ENCODE data around the gene RBM8A.
A peak's percentile ranks its signal among the peaks of the same experiment; 100 is the strongest.

The RBM8A gene

GRCh38 chr1:145916745-145917144 is 10.5 kb downstream of the RBM8A start:
- DNase-seq (ENCODE audit: insufficient read length, low spot score) (no peak), FAIRE-seq (no peak)
- TF ChIP-seq POLR2A (IDR thresholded peaks at IDR 0.05; ENCODE audit: low read depth, low read length), result no peak

DNA sequence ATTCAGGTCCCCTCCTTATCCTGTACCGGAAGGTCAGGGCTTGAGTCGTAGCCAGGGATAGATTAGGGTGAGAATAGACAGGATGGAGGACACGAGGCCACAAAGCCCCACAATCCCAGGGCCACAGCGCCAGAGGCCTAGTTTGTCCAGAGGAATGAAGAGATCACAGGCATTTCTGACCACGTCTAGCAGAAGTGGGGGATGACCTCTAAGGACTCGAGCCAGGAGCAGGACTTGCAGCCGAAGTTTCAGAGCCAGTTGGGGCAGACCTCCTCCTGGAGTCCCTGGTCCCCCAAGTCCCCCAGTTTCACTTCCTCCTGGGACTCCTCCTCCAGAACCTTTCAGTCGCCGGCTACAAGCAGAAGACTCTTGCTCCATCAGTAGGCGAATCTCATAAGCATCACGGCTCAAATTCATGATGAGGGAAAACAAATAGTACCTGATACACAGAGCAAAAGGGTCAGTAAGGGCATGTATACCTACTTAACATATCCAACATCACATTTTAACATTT is 15.1 kb downstream of the RBM8A start:
- FAIRE-seq (no peak), DNase-seq (ENCODE audit: insufficient read length, low spot score) (no peak)
- no peak for TF ChIP-seq POLR2A (IDR thresholded peaks at IDR 0.05; ENCODE audit: low read depth, low read length)

- no peak for DNase-seq (ENCODE audit: insufficient read length, low spot score)
- no peak for TF ChIP-seq POLR2A (IDR thresholded peaks at IDR 0.05; ENCODE audit: low read depth, low read length)
- FAIRE-seq, result no peak
Measured at GRCh38 chr1:145908653-145909052, 18.6 kb downstream of the RBM8A start.

DNA sequence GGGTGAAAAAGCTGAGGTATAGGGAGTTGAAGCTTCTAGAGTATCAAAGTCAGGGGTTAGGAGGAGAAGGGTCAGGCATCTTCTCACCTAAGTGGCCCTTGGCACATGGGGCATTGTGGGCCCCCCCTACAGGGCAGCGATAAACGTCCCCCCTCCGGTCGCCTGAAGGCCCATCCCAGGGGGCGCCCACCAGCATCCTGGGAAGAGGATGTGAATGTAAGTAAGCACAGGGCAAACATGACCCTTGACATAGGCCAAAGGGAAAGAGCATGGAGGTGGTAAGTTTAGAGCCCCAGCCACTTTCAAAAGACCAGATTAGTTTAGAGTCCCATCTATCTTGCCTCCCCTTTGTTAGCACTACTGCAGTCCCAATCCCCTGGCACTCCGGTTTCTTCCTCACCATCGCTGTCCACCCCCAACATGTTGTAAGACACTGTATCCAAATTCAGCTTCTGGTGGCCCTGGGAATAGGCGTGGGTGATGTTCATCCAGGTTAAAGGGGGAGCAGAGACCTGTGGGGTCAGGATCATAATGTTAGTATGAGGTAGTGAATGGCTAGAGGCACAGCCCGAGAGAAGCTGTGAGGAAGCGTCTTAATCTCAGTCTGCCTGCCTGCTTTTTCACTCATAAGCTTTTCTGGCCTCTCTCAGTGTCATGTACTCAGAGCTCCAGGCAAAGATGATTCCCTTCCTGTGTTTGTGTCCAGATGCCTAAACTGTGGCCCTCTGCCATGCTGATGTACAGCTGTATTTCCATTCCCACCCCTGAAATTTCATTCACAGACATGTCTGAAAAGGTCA is 20.1 kb downstream of the RBM8A start:
- no peak for FAIRE-seq
- no peak for TF ChIP-seq POLR2A (IDR thresholded peaks at IDR 0.05; ENCODE audit: low read depth, low read length)

DNA sequence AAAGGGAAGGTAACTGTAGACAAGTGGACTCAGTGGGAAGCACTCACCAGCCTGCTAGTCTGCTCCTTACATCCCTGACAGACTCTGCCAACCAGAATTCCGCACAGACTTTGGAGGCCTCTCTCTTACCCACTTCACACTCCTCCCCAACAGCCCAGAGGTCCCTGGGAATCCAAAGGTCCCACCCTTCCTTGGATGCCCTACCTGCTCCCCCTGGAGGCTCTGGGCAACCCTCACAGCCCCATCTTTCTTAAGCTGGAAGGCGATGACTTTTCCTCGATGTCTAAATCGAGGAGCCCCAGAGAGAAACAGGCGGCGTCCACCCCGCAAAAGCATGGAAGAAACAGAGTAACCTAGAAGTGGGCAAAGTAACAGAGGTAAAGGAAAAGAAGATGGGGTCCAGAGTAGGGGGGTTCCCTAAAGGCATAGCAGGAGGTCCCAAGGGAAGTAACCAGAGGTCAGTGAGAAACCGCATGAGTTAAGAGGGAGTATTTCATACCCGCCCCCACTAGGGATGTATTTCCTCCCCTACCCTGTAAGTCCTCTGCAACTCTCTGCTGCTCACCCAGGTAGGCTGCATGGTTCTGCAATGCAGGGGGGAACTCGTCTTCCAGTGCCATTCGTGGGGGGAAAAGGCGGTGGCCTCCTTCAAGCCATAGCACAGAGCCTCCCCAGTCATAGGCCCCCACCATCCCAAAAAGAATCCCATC is 25.8 kb downstream of the RBM8A start:
- DNase-seq (ENCODE audit: insufficient read length, low spot score), result no peak
- TF ChIP-seq POLR2A (IDR thresholded peaks at IDR 0.05; ENCODE audit: low read depth, low read length), result no peak
- no peak for FAIRE-seq

More for the DNA sequence above, 20.1 kb downstream of the RBM8A start:
- DNase-seq (ENCODE audit: insufficient read length, low spot score), result no peak

DNA sequence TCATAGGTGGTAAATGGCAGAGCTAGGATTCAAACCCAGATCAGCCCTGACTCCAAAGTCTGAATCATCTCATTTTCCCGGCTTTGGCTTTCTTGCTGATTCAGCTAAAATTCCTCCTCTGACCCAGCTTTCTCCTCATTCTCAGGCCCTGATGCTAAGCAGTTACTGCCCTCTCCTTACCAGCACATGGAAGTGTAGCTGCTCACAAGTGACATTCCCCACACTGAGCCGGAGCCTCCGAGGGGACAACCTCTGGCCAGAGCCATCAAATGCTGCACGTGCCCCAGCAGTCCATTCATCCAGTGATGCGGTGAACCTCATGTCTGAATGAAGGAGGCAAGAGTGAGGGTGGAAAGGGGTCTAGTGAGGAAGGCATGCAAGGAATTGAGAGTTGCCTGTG is 28.5 kb downstream of the RBM8A start:
- no peak for FAIRE-seq

GRCh38 chr1:145897969-145898368 is 29.3 kb downstream of the RBM8A start:
- FAIRE-seq (no peak), DNase-seq (ENCODE audit: insufficient read length, low spot score) (no peak)
- TF ChIP-seq POLR2A (IDR thresholded peaks at IDR 0.05; ENCODE audit: low read depth, low read length), result no peak

More for the DNA sequence above, 28.5 kb downstream of the RBM8A start:
- DNase-seq (ENCODE audit: insufficient read length, low spot score), result no peak
- TF ChIP-seq POLR2A (IDR thresholded peaks at IDR 0.05; ENCODE audit: low read depth, low read length), result no peak

- TF ChIP-seq POLR2A (IDR thresholded peaks at IDR 0.05; ENCODE audit: low read depth, low read length), result no peak
- DNase-seq (ENCODE audit: insufficient read length, low spot score), result no peak
- no peak for FAIRE-seq
Measured at GRCh38 chr1:145895471-145895870, 31.8 kb downstream of the RBM8A start.

GRCh38 chr1:145893306-145894055 is 33.8 kb downstream of the RBM8A start:
- no peak for FAIRE-seq
- no peak for DNase-seq (ENCODE audit: insufficient read length, low spot score)
- no peak for TF ChIP-seq POLR2A (IDR thresholded peaks at IDR 0.05; ENCODE audit: low read depth, low read length)

- FAIRE-seq (no peak), DNase-seq (ENCODE audit: insufficient read length, low spot score) (no peak)
- no peak for TF ChIP-seq POLR2A (IDR thresholded peaks at IDR 0.05; ENCODE audit: low read depth, low read length)
Measured at GRCh38 chr1:145892486-145893087, 34.7 kb downstream of the RBM8A start.

GRCh38 chr1:145891587-145892485 is 35.4 kb downstream of the RBM8A start:
- DNase-seq (ENCODE audit: insufficient read length, low spot score) (peak; percentile 88), FAIRE-seq (peak; percentile 92)
- peak; percentile 37; the same call in 1 of the 2 replicates for TF ChIP-seq POLR2A (IDR thresholded peaks at IDR 0.05; ENCODE audit: low read depth, low read length)

DNA sequence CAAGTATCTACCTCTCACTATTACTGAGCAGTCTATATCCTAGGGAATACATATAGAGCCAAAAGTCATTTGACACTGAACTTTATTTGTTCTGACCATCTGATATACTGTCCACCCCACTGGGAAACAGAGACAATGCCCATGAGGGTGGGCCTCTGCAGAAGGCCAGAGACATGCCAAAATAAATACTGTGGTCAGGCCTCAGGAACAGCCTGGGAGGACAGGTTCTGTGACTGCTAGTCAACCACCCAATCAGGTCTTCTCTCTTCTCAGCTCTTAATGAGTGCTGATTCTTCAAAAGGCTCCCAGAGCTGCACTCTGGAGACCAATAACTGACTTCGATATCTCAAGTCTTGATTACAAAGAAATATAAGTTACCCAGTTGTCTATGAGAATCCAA is 36.1 kb downstream of the RBM8A start:
- FAIRE-seq (no peak), DNase-seq (ENCODE audit: insufficient read length, low spot score) (no peak)
- no peak for TF ChIP-seq POLR2A (IDR thresholded peaks at IDR 0.05; ENCODE audit: low read depth, low read length)

DNA sequence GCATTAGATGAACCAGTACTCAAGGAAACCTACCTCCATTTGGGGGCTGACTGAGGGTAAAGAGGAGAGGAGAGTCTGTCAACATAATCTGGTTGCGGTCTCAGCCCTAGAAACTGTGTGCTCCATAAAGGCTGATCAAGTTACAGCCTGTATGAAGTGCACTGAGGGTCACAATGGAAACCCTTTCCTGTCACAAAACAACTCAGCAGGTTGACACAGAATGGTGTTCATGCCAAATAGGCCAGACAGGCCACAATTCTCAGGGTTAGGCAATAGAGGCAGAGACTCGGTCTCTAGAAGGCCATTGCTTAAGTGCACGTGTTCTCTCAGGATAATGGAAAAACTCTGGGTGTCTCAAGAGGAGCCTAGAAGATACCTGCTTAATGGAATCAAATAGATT is 37.6 kb downstream of the RBM8A start:
- TF ChIP-seq POLR2A (IDR thresholded peaks at IDR 0.05; ENCODE audit: low read depth, low read length), result no peak
- DNase-seq (ENCODE audit: insufficient read length, low spot score), result no peak
- FAIRE-seq, result no peak
